Measurements from ENCODE around the gene BCL11B.

Gene BCL11B

DNA sequence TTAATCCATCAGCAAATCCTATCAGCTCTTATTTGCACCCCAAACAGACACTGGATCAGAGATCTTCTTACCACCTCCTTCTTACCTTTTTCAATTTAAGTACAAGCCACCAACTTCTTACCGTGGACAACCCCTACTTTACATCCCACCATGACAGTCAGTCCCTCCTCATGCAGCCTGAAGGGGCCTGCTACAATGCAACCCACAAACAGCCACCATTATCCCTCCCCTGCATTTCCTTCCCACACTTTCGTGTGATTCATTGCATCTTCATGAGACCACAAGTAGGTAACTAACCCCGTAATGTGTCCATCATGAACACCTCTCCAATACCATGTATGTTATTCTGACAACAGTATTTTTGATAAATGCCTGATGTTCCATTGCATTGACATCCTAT lies 108.6 kb downstream of the BCL11B start:
- in situ Hi-C loops (cut with HindIII; ENCODE audit: low sequenced_read_pairs): no loop called here
- DNase-seq (ENCODE audit: low read depth): no peak
- TF ChIP-seq CTCF (IDR thresholded peaks at IDR 0.05; ENCODE audit: low read depth, low read length, missing control alignments): no peak
- no peak overlapping the region for H3K4me3 ChIP-seq (ENCODE audit: low read depth, low read length)

GRCh38 chr14:99159341-99160340 lies 112.4 kb downstream of the BCL11B start:
- no peak for TF ChIP-seq CTCF (IDR thresholded peaks at IDR 0.05; ENCODE audit: low read depth, low read length, missing control alignments)
- in situ Hi-C loops (cut with HindIII; ENCODE audit: low sequenced_read_pairs): no loop called here
- H3K4me3 ChIP-seq (ENCODE audit: low read depth, low read length): no peak overlapping the region
- no peak for DNase-seq (ENCODE audit: low read depth)

GRCh38 chr14:99158646-99159165 lies 113.3 kb downstream of the BCL11B start:
- in situ Hi-C loops (cut with HindIII; ENCODE audit: low sequenced_read_pairs): no loop called here
- TF ChIP-seq CTCF (IDR thresholded peaks at IDR 0.05; ENCODE audit: low read depth, low read length, missing control alignments): no peak
- H3K4me3 ChIP-seq (ENCODE audit: low read depth, low read length): no peak overlapping the region
- DNase-seq (ENCODE audit: low read depth): no peak

DNA sequence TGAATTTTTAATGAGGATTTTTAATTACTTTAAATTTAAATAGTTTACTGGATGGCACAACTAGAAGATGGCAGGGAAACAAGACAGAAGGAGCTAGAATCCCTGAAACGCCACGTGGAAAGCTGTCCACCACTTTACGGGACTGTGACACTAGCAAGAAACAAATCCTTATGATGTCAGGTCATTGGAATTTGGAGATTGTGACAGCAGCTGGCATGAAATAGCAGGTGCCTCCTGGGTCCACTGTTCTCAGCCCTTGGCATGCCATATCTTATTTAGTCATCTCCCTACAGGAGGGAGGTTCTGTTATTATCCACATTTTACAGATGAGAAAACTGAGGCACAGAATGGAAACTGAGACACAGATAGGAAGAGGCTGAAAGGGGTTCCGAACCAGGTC lies 113.8 kb downstream of the BCL11B start:
- no peak for DNase-seq (ENCODE audit: low read depth)
- in situ Hi-C loops (cut with HindIII; ENCODE audit: low sequenced_read_pairs): no loop called here
- TF ChIP-seq CTCF (IDR thresholded peaks at IDR 0.05; ENCODE audit: low read depth, low read length, missing control alignments): no peak
- H3K4me3 ChIP-seq (ENCODE audit: low read depth, low read length): no peak overlapping the region

DNA sequence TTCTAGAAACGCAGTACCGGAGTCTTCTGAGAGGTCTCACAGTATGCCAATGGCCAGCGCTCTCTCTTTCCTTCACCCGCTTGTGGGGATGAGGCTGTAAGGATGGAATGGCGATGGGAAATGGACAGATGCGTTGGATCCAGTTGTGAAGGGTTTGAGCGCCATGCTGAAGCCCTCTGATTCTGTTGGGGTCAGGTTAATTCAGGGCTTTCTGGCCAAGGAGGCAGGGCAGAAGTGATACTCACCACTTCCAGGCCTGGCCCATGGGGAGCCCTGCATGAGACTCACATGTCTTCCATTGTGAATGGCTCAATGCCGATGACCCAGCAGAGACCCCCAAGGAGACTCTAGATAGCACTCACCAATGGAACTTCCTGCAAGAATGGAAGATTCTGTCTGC lies 114.3 kb downstream of the BCL11B start:
- no peak for TF ChIP-seq CTCF (IDR thresholded peaks at IDR 0.05; ENCODE audit: low read depth, low read length, missing control alignments)
- DNase-seq (ENCODE audit: low read depth): no peak
- H3K4me3 ChIP-seq (ENCODE audit: low read depth, low read length): no peak overlapping the region
- in situ Hi-C loops (cut with HindIII; ENCODE audit: low sequenced_read_pairs): no loop called here

DNA sequence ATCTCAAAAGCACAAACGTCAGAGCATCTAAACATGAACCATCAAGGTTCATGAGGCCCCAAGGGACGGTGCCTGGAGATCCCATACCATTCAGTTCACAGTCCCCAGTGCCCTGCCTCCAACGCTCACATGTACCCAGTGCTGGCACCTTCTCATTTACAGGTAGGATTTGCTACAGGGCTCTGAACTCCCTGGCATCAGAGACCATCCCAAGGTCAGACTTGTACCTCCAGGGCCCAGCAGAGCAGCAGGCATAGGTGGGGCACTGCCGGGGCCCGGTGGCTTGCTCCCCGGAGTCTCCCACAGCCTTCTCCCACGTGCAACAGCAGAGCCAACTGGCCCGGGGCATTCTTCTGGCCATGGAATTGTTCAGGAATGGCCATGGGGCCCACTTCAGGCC lies 114.8 kb downstream of the BCL11B start:
- in situ Hi-C loops (cut with HindIII; ENCODE audit: low sequenced_read_pairs): no loop called here
- no peak for DNase-seq (ENCODE audit: low read depth)
- H3K4me3 ChIP-seq (ENCODE audit: low read depth, low read length): no peak overlapping the region
- no peak for TF ChIP-seq CTCF (IDR thresholded peaks at IDR 0.05; ENCODE audit: low read depth, low read length, missing control alignments)
